Lower lobe of right lung (tissue), 2 donors: ENCODE measurements around the gene UTF1. TPM values are rescaled to one million over a fixed set of nuclear protein-coding genes. Genes with fewer than 3 reads are reported as not detected.

Experiments
- ATAC-seq, 2 donors: fragments of 200-7000 bp; cut with Tn5 transposase; one replicate each; pipeline ENCODE4 v1.9.1; 2020 to 2022; ENCODE audit warnings: mild to moderate bottlenecking in 2 of 2, moderate library complexity in 2 of 2
- DNase-seq: peaks from one replicate; pipeline ENCODE4 v3.0.0-alpha.2; 2020
- H3K27ac ChIP-seq: fragments of 200-600 bp; one replicate; pipeline ENCODE4 v1.8.0; 2022
- H3K27me3 ChIP-seq: fragments of 200-600 bp; one replicate; pipeline ENCODE4 v1.8.0; 2022; ENCODE audit warnings: low read depth
- H3K36me3 ChIP-seq: fragments of 200-600 bp; one replicate; pipeline ENCODE4 v1.8.0; 2022; ENCODE audit warnings: mild to moderate bottlenecking
- H3K4me1 ChIP-seq: fragments of 200-600 bp; one replicate; pipeline ENCODE4 v1.8.0; 2022
- H3K4me3 ChIP-seq: fragments of 200-600 bp; one replicate; pipeline ENCODE4 v1.8.0; 2022; ENCODE audit warnings: mild to moderate bottlenecking
- H3K9me3 ChIP-seq: fragments of 200-600 bp; one replicate; pipeline ENCODE4 v1.8.0; 2022
- CTCF ChIP-seq: fragments of 200-600 bp; IDR thresholded peaks from one replicate; pipeline ENCODE4 v1.8.0; 2022; ENCODE audit warnings: antibody characterized with exemption, mild to moderate bottlenecking
- intact Hi-C: fragments of 100-400 bp; cut with DNase I; formaldehyde crosslinking; loops from one replicate; pipeline ENCODE4 v1.11.0; 2022
- microRNA-seq: library from miRNA; unstranded; fragments of <30 nt; microRNA quantifications from one replicate; pipeline ENCODE4 v1.2.0, GENCODE V29; 2020; ENCODE audit warnings: borderline number of aligned reads
- total RNA-seq: library from RNA; stranded (reverse); fragmentation: NEBNext Ultra II Directional; extraction: Animal tissue kit (Norgen Biotek cat#: 25700); gene quantifications from one replicate; pipeline ENCODE4 v1.2.1, GENCODE V29; 2021
- donor health status: DM: no; HTN: yes; CAD: no; lungs with severe emphysema.

Gene UTF1
- total RNA-seq, 1 donor from 2014 or later: not detected

GRCh38 chr10:133279326-133280226, 49.6 kb downstream of the UTF1 start:
- peaks cover 51% of the 10 kb centered on the region for H3K36me3 ChIP-seq
- intact Hi-C loops: no loop called here
- ATAC-seq (no peak), DNase-seq (no peak)
- H3K27me3 ChIP-seq: peaks cover 18% of the 10 kb centered on the region
- no peak for TF ChIP-seq CTCF
- H3K4me3 ChIP-seq: no peak overlapping the region
- H3K4me1 ChIP-seq: peaks cover 44% of the 10 kb centered on the region
- no peaks in the 10 kb centered on the region for H3K9me3 ChIP-seq
- peak overlapping the region; percentile 81 for H3K27ac ChIP-seq

DNA sequence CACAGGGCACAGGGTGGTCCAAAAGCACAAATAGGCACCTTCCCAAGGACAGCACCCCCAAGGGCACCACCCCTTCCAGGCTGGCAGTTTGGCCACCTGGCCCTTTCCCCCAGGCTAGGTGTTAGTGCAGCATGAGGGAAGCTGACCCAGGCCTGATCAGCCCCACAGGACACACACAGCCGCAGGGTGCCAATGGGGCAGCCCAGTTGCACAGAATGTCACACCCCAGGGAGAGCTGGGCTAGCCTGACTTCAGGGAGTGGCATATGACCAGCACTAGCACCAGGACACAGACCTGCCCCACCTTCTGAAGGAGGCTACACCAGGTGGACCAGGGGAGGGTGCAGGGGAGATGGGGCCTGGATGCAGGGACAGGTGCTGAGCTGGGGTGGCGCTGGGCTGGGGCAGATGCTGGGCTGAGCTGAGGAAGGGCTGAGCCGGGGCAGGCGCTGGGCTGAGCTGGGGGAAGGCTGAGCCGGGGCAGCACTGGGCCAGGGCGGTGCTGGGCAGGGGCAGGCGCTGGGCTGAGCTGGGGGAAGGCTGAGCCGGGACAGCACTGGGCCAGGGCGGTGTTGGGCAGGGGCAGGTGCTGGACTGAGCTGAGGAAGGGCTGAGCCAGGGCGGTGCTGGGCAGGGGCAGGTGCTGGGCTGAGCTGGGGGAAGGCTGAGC, 50.5 kb downstream of the UTF1 start:
- TF ChIP-seq CTCF: no peak
- Histone ChIP-seq H3K36me3 (peaks cover 60% of the 10 kb centered on the region), H3K4me3 (no peak overlapping the region), H3K4me1 (peaks cover 36% of the 10 kb centered on the region), H3K9me3 (no peaks in the 10 kb centered on the region), H3K27ac (no peak overlapping the region), H3K27me3 (peaks cover 12% of the 10 kb centered on the region)
- no peak for ATAC-seq
- intact Hi-C loops: no loop called here
- DNase-seq: no peak

- DNase-seq: no peak
- Histone ChIP-seq H3K9me3 (no peaks in the 10 kb centered on the region), H3K27me3 (peaks cover 9% of the 10 kb centered on the region), H3K36me3 (peaks cover 66% of the 10 kb centered on the region), H3K4me1 (peaks cover 30% of the 10 kb centered on the region), H3K4me3 (no peak overlapping the region), H3K27ac (no peak overlapping the region)
- ATAC-seq: no peak
- no peak for TF ChIP-seq CTCF
- intact Hi-C loops: no loop called here
Observed at GRCh38 chr10:133281084-133281483, 51.1 kb downstream of the UTF1 start.

Small RNA genes lying within 50 kb of the gene (microRNA-seq; reads per million reads assigned to microRNA genes)
- 1.5 reads per million for gene MIR202

Other genes with a start within 250 kb of the UTF1 start
- gene ADGRA1, start 142.3 kb upstream of the UTF1 start, total RNA-seq: 0.38 TPM
- 10.3 TPM for gene KNDC1, start 70.0 kb upstream of the UTF1 start, total RNA-seq
- gene VENTX, start 7.6 kb downstream of the UTF1 start, total RNA-seq: 4.5 TPM
- 18.7 TPM for gene ADAM8, start 46.7 kb downstream of the UTF1 start, total RNA-seq
- 54.5 TPM for gene TUBGCP2, start 78.7 kb downstream of the UTF1 start, total RNA-seq
- 44.8 TPM for gene ZNF511, start 78.7 kb downstream of the UTF1 start, total RNA-seq
- not detected for gene CALY, start 106.7 kb downstream of the UTF1 start, total RNA-seq
- not detected for gene PRAP1, start 117.2 kb downstream of the UTF1 start, total RNA-seq
- 31.0 TPM for gene FUOM, start 127.8 kb downstream of the UTF1 start, total RNA-seq
- gene ECHS1, start 143.1 kb downstream of the UTF1 start, total RNA-seq: 59.5 TPM
- 6.9 TPM for gene PAOX, start 149.0 kb downstream of the UTF1 start, total RNA-seq
- 41.7 TPM for gene MTG1, start 163.9 kb downstream of the UTF1 start, total RNA-seq
- gene SPRN, start 194.4 kb downstream of the UTF1 start, total RNA-seq: not detected
- gene SCART1, start 223.7 kb downstream of the UTF1 start, total RNA-seq: 2.4 TPM